ENCODE results near the gene ZNF554. TPM values are rescaled to one million over a fixed set of nuclear protein-coding genes. Genes with fewer than 3 reads are reported as not detected.

ZNF554 gene
- total RNA-seq, 1 experiment from 2014 or later: 5.9 TPM

DNA sequence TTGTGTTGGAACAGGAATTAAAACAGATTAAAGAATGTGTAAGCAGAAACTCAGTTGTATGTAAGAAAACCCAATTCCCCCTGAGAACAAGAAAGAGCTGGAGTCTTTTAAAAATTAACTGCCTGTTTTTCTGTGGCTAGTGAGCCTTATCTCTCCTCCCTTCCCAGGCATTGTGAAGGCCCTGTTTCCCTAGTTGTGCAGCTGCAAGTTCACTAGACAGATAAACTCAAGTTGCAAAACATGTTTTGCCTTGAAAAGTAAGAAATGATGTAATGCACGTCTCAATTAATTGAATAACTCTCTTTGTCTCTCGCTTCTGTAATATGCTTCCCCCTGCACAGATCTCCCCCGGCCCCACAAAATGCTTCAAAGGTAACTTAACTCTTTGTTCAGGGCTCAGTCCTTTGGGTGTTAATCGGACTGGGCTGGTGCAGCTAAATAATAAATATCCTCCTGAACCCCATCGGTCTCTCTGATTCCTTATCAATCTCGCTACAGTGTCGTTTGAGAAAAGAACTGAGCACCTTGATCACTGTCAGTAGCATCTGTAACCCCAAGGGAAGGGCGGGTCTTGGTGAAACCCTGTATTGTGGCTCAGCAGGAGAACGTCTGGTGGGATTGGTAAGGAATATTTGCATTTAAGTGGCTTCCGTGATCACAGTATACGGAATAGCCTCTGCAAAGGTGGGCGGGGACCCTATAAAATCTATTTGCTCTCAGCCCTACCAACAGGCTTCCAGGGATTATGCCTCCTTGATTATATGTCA, 45.8 kb downstream of the ZNF554 start:
- WGBS (ENCODE audit: extremely low coverage, insufficient read length, low lambda C conversion rate): no CpG with 5 or more reads among the region's 12 CpGs
- Mint-ChIP-seq H3K27ac (no peak overlapping the region), H3K36me3 (ENCODE audit: insufficient read depth in 1 of 3, low read depth in 3 of 3) (peaks cover 13 to 15% (median 15%) of the 10 kb centered on the region in 3 experiments), H3K4me3 (no peak overlapping the region), H3K9me3 (peaks cover 74 to 83% of the 10 kb centered on the region in 2 experiments), H3K27me3 (ENCODE audit: low read depth) (peaks cover 21% of the 10 kb centered on the region), H3K4me1 (no peaks in the 10 kb centered on the region)
- Histone ChIP-seq H3K9me3 (ENCODE audit: control insufficient read depth, low read depth, low read length) (peaks cover 5% of the 10 kb centered on the region), H3K23ac (ENCODE audit: insufficient read length, low read depth, low read length) (no peak overlapping the region), H2AFZ (ENCODE audit: low read length) (no peak overlapping the region), H3K4me2 (ENCODE audit: insufficient read depth, insufficient read length, low read length) (no peak overlapping the region), H4K20me1 (ENCODE audit: control insufficient read depth, insufficient read depth, insufficient read length) (no peaks in the 10 kb centered on the region), H3K23me2 (ENCODE audit: insufficient read length, low read depth, low read length, poor library complexity, severe bottlenecking) (no peaks in the 10 kb centered on the region), H3K4ac (ENCODE audit: low read depth, low read length) (no peak overlapping the region), H3K14ac (ENCODE audit: insufficient read depth, low read length) (no peak overlapping the region), H2AK5ac (ENCODE audit: insufficient read length, low read length) (no peak overlapping the region), H2BK5ac (ENCODE audit: insufficient read length, low read length) (no peak overlapping the region), H3K9ac (ENCODE audit: extremely low read depth, insufficient read length, low read length) (no peak overlapping the region), H3K4me1 (ENCODE audit: insufficient read depth, low read length) (no peaks in the 10 kb centered on the region), H3K56ac (ENCODE audit: insufficient read length, low read depth, low read length) (no peak overlapping the region), H4K8ac (replicated peaks; ENCODE audit: insufficient read length, low read depth, low read length) (no peak overlapping the region), H2BK12ac (ENCODE audit: insufficient read length, low read depth, low read length) (no peak overlapping the region), H2BK20ac (ENCODE audit: low read depth, low read length, poor library complexity, severe bottlenecking) (no peak overlapping the region), H2BK15ac (ENCODE audit: low read depth, low read length) (no peak overlapping the region), H4K91ac (ENCODE audit: insufficient read length, low read depth, low read length) (no peak overlapping the region), H3K79me2 (ENCODE audit: insufficient read depth, low read length) (no peaks in the 10 kb centered on the region), H4K5ac (ENCODE audit: insufficient read length, low read depth, low read length) (no peak overlapping the region), H2BK120ac (ENCODE audit: low read depth, low read length, poor library complexity, severe bottlenecking) (no peak overlapping the region), H3K27ac (ENCODE audit: insufficient read length, low read depth, low read length) (no peak overlapping the region), H3T11ph (ENCODE audit: low read length) (no peak overlapping the region), H3K18ac (ENCODE audit: insufficient read length, low read depth, low read length) (no peak overlapping the region), H3K27me3 (ENCODE audit: insufficient read depth, low read length) (no peaks in the 10 kb centered on the region), H3K79me1 (ENCODE audit: insufficient read depth, low read depth, low read length, poor library complexity, severe bottlenecking) (no peaks in the 10 kb centered on the region)
- TF ChIP-seq, protein P1, sequence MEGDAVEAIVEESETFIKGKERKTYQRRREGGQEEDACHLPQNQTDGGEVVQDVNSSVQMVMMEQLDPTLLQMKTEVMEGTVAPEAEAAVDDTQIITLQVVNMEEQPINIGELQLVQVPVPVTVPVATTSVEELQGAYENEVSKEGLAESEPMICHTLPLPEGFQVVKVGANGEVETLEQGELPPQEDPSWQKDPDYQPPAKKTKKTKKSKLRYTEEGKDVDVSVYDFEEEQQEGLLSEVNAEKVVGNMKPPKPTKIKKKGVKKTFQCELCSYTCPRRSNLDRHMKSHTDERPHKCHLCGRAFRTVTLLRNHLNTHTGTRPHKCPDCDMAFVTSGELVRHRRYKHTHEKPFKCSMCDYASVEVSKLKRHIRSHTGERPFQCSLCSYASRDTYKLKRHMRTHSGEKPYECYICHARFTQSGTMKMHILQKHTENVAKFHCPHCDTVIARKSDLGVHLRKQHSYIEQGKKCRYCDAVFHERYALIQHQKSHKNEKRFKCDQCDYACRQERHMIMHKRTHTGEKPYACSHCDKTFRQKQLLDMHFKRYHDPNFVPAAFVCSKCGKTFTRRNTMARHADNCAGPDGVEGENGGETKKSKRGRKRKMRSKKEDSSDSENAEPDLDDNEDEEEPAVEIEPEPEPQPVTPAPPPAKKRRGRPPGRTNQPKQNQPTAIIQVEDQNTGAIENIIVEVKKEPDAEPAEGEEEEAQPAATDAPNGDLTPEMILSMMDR (conservative IDR thresholded peaks at IDR 0.05): no peak
- no peak for DNase-seq
